Activated CD4-positive, alpha-beta T cell treated with anti-CD3 and anti-CD28 coated beads for 36 hours (primary cell): ENCODE data around the gene ZNF548. TPM values are rescaled to one million over a fixed set of nuclear protein-coding genes. Genes with fewer than 3 reads are reported as not detected.

Experiments
- ATAC-seq: fragments of 200-7000 bp; cut with Tn5 transposase; one replicate; pipeline ENCODE4 v1.10.0; 2021; ENCODE audit warnings: mild to moderate bottlenecking, moderate library complexity
- CTCF ChIA-PET: fragments of 350-600 bp; sonication (Branson Sonifier 250); formaldehyde crosslinking; loops from one replicate; lab custom pipeline; 2021; ENCODE audit warnings: antibody characterized with exemption; lab: Charles Lee
- POLR2A ChIA-PET: fragments of 350-600 bp; sonication (Branson Sonifier 250); formaldehyde crosslinking; loops from one replicate; lab custom pipeline; 2021; ENCODE audit warnings: antibody characterized with exemption, inconsistent platforms; lab: Charles Lee
- DNase-seq: peaks from one replicate; pipeline ENCODE4 v3.0.0-alpha.2; 2020
- H3K27ac Mint-ChIP-seq: one replicate; pipeline ENCODE4 v1.8.0; 2021; ENCODE audit warnings: mixed read lengths
- H3K27me3 Mint-ChIP-seq: one replicate; pipeline ENCODE4 v1.8.0; 2021; ENCODE audit warnings: mixed read lengths
- H3K36me3 Mint-ChIP-seq: one replicate; pipeline ENCODE4 v1.8.0; 2021; ENCODE audit warnings: low read depth, mixed read lengths
- H3K4me1 Mint-ChIP-seq: one replicate; pipeline ENCODE4 v1.8.0; 2021; ENCODE audit warnings: mixed read lengths
- H3K4me3 Mint-ChIP-seq: one replicate; pipeline ENCODE4 v1.8.0; 2021; ENCODE audit warnings: mild to moderate bottlenecking, moderate library complexity, mixed read lengths
- H3K9me3 Mint-ChIP-seq: one replicate; pipeline ENCODE4 v1.8.0; 2021; ENCODE audit warnings: low read depth, mixed read lengths
- intact Hi-C, 2 experiments: fragments of 100-400 bp; cut with DNase I in 1 of 2; cut with micrococcal nuclease in 1 of 2; formaldehyde crosslinking; loops; one replicate each; pipeline versions ENCODE4 v1.14.2 to v1.15.1; 2022 to 2024; cut with DNase I, micrococcal nuclease
- total RNA-seq, 2 experiments: library from RNA; stranded (reverse); gene quantifications; one replicate each; pipeline ENCODE4 v1.2.3, GENCODE V29; 2021

The ZNF548 gene
- 10 to 100 TPM; 15.1 to 20.3 TPM for total RNA-seq

DNA sequence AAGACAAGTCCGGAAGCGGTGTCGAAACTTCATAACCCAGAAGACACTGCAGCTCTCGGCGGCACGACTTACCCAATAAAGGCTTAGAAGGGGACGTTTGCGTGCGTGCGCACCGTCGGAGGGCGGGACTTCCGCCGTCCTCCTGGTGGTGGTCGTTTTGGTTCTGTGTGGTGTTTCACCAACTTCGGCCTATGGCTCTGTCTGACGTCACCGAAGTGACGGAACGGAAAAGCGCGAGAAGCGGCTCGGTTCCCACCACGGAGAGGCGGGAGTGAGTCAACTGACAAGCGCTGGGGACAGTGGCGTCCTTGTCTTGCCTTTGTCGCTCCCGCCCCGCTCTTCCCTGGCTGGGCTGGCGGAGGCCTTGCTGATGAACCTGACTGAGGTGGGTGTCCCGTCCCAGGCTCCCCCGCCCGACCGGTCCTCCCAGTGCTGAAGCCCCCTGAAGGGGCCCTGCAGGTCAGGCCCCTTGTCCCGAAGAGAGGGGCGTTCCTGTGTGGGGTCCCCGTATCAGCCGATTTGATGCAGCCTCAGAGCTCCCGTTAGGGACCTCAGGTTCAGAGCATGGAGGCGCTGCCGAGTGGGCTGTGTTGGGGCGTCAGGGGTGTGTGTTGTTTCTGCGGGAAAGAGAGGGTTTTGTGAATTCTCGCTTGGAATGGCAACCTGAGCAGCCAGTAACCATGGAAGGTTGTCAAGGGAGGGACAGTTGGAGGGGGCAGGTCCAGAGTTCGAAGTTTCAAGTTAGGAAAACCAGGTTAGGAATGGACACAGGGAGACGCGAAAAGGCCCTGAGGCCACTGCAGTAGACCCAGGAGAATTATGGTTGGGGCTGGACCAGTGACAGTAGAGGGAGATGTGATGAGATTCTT, at the start of gene ZNF548:
TSS of gene ZNF548 (plus strand) at position 125 of the 869 bp plus-strand sequence. CDS start at position 371, 246 bp downstream.
- intact Hi-C loops = loop anchor here (1.0 kb wide), 12 partner anchors 21 to 557 kb away; partner anchors contain the start of genes TRAPPC2B (in 2 of the 2), ZNF547 (in 2 of the 2), ZNF549 (in 2 of the 2) and ZNF749 (in 2 of the 2)
- CTCF ChIA-PET = no interaction called here

DNA sequence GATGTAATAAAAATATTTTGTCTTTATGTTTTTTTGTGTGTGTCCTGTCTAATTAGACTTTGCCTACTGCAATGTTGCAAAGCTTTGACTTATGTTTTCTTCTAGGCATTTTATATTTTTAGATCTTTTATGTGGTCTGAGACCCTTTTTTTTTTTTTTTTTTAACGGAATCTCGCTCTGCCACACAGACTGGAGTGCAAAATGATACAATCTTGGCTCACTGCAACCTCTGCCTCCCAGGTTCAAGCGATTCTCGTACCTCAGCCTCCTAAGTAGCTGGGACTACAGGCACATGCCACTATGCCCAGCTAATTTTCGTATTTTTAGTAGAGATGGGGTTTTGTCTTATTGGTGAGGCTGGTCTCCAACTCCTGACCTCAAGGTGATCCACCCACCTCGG, 47.1 kb upstream of the ZNF548 start:
- peaks cover 6% of the 10 kb centered on the region for H3K27me3 Mint-ChIP-seq
- peaks cover 13% of the 10 kb centered on the region for H3K36me3 Mint-ChIP-seq
- no peak for ATAC-seq
- H3K9me3 Mint-ChIP-seq = peaks cover 24% of the 10 kb centered on the region
- no peak overlapping the region for H3K27ac Mint-ChIP-seq
- ChIA-PET CTCF (interaction anchor here (0.6 to 0.7 kb wide), 2 partner anchors 21 to 211 kb away, joined by 3 read pairs; no protein-coding TSS in a partner anchor), POLR2A (no interaction called here)
- no peak for DNase-seq
- H3K4me3 Mint-ChIP-seq = no peak overlapping the region
- no peaks in the 10 kb centered on the region for H3K4me1 Mint-ChIP-seq
- intact Hi-C loops = no loop called here

More for the DNA sequence above, at the start of gene ZNF548:
- DNase-seq (peak; percentile 97), ATAC-seq (peak; percentile 99)
- peaks cover 22% of the 10 kb centered on the region for H3K9me3 Mint-ChIP-seq
- peak within 1 kb of the TSS; percentile 94 for H3K27ac Mint-ChIP-seq
- H3K4me3 Mint-ChIP-seq = peak within 1 kb of the TSS; percentile 90
- peaks cover 26% of the 10 kb centered on the region for H3K4me1 Mint-ChIP-seq
- peaks cover 56% of the 10 kb centered on the region for H3K36me3 Mint-ChIP-seq
- no peaks in the 10 kb centered on the region for H3K27me3 Mint-ChIP-seq
- POLR2A ChIA-PET = interaction anchor here (0.7 to 1.0 kb wide), 3 partner anchors 29 to 319 kb away, joined by 3 to 4 read pairs (median 3); partner anchors contain the start of genes ZNF154 and ZNF304

DNA sequence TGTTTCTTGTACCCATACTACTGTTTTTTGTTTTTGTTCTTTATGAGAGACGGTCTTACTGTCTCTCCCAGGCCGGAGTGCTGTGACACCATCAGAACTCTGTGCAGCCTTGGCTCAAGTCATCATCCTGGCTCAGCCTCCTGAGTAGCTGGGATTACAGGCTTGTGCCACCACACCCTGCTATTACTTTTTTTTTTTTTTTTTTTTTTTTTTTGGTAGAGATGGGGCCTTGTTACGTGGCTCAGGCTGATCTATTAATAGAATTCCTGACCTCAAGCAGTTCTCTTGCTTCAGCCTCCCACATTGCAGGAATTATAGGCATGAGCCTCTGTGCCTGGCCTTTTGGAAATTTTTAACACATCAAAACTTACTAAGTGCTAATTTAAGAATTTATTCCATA, 41.5 kb upstream of the ZNF548 start:
- no peak overlapping the region for H3K4me3 Mint-ChIP-seq
- peaks cover 26% of the 10 kb centered on the region for H3K36me3 Mint-ChIP-seq
- peaks cover 6% of the 10 kb centered on the region for H3K27me3 Mint-ChIP-seq
- DNase-seq (no peak), ATAC-seq (no peak)
- intact Hi-C loops = no loop called here
- H3K9me3 Mint-ChIP-seq = peaks cover 19% of the 10 kb centered on the region
- ChIA-PET POLR2A (no interaction called here), CTCF (interaction anchor here (0.7 to 1.0 kb wide), 3 partner anchors 9 to 20 kb away, joined by 3 to 5 read pairs (median 3); no protein-coding TSS in a partner anchor)
- H3K27ac Mint-ChIP-seq = no peak overlapping the region
- H3K4me1 Mint-ChIP-seq = peaks cover 23% of the 10 kb centered on the region

DNA sequence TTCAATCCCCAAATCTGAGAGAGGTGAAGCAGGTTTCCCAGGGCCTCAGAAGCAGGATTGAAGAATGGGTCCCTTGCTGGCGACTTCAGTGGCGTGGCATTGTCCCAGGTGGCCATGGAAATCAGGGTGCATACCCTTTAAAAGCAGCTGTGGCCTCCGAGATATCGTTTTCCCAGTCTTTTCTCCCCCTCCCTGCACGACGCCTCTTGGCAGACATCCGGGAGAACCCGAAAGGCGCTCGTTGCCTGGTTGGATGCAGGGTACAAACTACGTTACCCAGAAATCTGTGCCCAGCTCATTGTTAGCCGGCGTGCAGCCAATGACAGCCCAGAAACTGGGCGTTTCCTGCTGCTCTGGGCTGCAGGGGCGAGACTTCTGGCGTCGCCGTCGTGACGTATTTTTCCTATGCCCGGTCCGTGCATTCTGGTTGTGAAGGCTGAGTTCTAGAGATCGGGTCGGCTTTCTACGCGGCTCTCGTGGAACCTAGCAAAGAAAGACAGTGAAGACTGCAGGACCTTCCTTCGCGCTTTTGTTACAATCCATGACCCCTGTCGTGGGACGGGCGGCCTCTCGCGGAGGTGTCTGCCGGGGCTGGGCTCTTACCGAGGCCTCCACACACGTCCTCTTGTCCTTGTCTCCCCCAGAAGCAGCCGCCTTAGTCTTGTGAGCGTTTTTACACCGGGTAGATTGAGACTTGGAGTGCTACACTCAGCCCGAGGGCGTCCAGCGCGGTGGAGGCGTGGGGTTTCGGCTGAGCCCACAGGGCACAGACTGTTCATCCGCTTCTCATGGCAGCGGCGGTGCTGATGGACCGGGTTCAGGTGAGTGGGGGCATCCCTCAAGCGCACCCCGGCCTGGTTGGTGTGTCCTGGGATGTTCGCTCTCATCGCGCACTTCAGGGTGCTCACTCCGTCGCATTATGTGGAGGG, 38.5 kb upstream of the ZNF548 start, which contains the start of gene ZNF304:
TSS of gene ZNF304 (plus strand) at position 395 of the 929 bp plus-strand sequence. CDS start at position 789, 394 bp downstream.
- ChIA-PET POLR2A (interaction anchor here (0.6 to 0.8 kb wide), 2 partner anchors 38 to 89 kb away, joined by 3 to 4 read pairs; partner anchors contain the start of gene ZNF548), CTCF (interaction anchor here (0.7 kb wide), 1 partner anchor 53 kb away, joined by 3 read pairs; no protein-coding TSS in a partner anchor)
- Mint-ChIP-seq H3K27ac (peak within 1 kb of the TSS; percentile 90), H3K36me3 (peaks cover 56% of the 10 kb centered on the region), H3K27me3 (peaks cover 4% of the 10 kb centered on the region), H3K4me3 (peak within 1 kb of the TSS; percentile 96), H3K9me3 (peaks cover 36% of the 10 kb centered on the region), H3K4me1 (peaks cover 25% of the 10 kb centered on the region)
- DNase-seq (peak; percentile 94), ATAC-seq (peak; percentile 100)
- intact Hi-C loops = loop anchor here (1.0 to 5.0 kb wide), 9 partner anchors 12 to 565 kb away; partner anchors contain the start of genes TRAPPC2B (in 2 of the 2), ZNF547 (in 2 of the 2), ZNF805 (in 2 of the 2) and ZNF417 (in 1 of the 2)

DNA sequence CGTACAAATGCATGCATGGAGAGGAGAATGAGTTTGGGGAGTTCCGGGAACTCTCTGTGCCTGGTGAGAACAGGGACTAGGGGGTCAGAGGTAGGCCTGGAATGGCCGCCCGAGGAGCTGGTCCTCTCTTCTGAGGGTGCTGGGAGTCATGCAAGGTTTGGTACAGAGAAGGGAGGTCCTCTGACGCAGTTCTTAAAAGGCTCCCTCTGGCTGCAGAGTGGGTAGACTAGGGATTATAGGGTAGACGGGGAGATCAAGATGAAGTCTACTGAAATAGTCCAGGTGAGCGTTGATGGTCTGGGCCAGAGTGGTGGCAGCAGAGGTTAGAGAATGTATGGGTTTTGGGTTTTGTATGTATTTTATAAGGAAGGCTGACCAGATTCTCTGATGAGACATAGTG, 37.8 kb upstream of the ZNF548 start:
- DNase-seq = no peak
- intact Hi-C loops = loop anchor here (1.0 to 5.0 kb wide), 9 partner anchors 11 to 564 kb away; partner anchors contain the start of genes TRAPPC2B (in 2 of the 2), ZNF547 (in 2 of the 2), ZNF805 (in 2 of the 2) and ZNF417 (in 1 of the 2)
- Mint-ChIP-seq H3K36me3 (peaks cover 63% of the 10 kb centered on the region), H3K4me1 (peaks cover 25% of the 10 kb centered on the region), H3K9me3 (peaks cover 42% of the 10 kb centered on the region), H3K27me3 (peaks cover 2% of the 10 kb centered on the region), H3K4me3 (peak overlapping the region; percentile 96), H3K27ac (peak overlapping the region; percentile 90)
- ATAC-seq = no peak
- CTCF ChIA-PET = no interaction called here
- POLR2A ChIA-PET = no interaction called here

DNA sequence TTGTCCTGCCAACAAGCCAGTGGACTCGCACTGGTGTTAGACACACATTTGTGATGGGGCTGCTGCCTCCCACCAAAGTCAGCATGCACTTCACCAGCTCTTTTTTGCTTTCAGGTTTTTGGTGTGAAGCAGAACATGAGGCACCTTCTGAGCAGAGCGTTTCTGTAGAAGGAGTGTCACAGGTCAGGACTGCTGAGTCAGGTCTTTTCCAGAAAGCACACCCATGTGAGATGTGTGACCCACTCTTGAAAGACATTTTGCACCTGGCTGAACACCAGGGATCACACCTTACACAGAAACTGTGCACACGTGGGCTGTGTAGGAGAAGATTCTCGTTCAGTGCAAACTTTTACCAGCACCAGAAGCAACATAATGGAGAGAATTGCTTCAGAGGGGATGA, 33.7 kb upstream of the ZNF548 start:
- Mint-ChIP-seq H3K27me3 (no peaks in the 10 kb centered on the region), H3K4me1 (peaks cover 20% of the 10 kb centered on the region), H3K36me3 (peaks cover 88% of the 10 kb centered on the region), H3K9me3 (peaks cover 51% of the 10 kb centered on the region), H3K27ac (no peak overlapping the region), H3K4me3 (no peak overlapping the region)
- DNase-seq (no peak), ATAC-seq (no peak)
- POLR2A ChIA-PET = no interaction called here
- intact Hi-C loops = no loop called here
- CTCF ChIA-PET = no interaction called here

DNA sequence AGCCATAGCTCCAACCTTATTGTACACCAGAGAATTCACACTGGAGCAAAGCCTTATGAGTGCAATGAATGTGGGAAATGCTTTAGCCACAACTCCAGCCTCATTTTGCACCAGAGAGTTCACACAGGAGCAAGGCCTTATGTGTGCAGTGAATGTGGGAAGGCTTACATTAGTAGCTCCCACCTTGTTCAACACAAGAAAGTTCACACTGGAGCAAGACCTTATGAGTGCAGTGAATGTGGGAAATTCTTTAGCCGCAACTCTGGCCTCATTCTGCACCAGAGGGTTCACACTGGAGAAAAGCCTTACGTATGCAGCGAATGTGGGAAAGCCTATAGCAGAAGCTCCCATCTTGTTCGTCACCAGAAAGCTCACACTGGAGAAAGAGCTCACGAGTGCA, 32.2 kb upstream of the ZNF548 start:
- H3K4me3 Mint-ChIP-seq = no peak overlapping the region
- H3K27ac Mint-ChIP-seq = no peak overlapping the region
- H3K27me3 Mint-ChIP-seq = no peaks in the 10 kb centered on the region
- CTCF ChIA-PET = interaction anchor here (0.9 kb wide), 1 partner anchor 9 kb away, joined by 3 read pairs; no protein-coding TSS in a partner anchor
- POLR2A ChIA-PET = no interaction called here
- ATAC-seq = no peak
- intact Hi-C loops = no loop called here
- H3K36me3 Mint-ChIP-seq = peaks cover 76% of the 10 kb centered on the region
- peaks cover 52% of the 10 kb centered on the region for H3K9me3 Mint-ChIP-seq
- H3K4me1 Mint-ChIP-seq = peaks cover 10% of the 10 kb centered on the region
- no peak for DNase-seq

DNA sequence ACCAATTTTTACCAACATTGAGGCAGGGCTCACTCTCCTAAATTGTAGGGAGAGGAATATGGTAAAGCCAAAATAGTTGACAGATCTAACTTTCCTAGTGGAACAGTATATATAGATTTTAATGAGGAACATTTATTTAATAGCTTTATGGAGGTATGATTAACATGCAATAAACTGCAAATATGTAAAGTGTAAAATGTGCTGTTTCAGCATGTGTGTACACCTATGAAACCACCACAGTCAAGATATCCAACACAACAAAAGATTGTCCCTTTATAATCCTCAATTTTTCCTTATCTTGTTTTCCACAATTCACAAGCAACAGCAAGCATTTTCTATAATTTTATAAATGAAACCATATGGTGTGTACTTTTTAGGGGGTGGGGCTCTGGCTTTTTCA, 30.4 kb upstream of the ZNF548 start:
- H3K9me3 Mint-ChIP-seq = peaks cover 42% of the 10 kb centered on the region
- ATAC-seq (no peak), DNase-seq (no peak)
- peaks cover 70% of the 10 kb centered on the region for H3K36me3 Mint-ChIP-seq
- POLR2A ChIA-PET = no interaction called here
- no peak overlapping the region for H3K27ac Mint-ChIP-seq
- no peak overlapping the region for H3K4me3 Mint-ChIP-seq
- CTCF ChIA-PET = no interaction called here
- peaks cover 13% of the 10 kb centered on the region for H3K4me1 Mint-ChIP-seq
- intact Hi-C loops = no loop called here
- H3K27me3 Mint-ChIP-seq = no peaks in the 10 kb centered on the region

DNA sequence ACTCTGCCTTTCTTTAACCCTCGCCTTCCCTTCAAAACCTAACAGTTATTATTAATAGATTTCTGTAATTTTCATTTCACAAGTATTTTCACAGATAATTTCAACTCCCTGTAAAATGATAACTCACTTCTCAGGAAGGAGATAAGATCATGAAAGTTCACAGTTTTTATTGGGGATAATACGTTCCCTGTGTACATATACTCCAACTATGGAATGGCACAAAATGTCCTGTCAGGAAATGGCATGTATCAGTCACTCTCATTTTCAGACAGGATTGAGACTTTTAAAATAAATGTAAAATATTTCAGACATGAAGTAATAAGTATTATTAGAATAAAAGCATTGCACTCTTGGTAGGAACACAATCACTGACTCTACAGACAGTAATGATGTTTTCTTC, 27.2 kb upstream of the ZNF548 start:
- Mint-ChIP-seq H3K36me3 (peaks cover 49% of the 10 kb centered on the region), H3K4me3 (peak overlapping the region; percentile 86), H3K27ac (peak overlapping the region; percentile 94), H3K27me3 (no peaks in the 10 kb centered on the region), H3K9me3 (peaks cover 22% of the 10 kb centered on the region), H3K4me1 (peaks cover 13% of the 10 kb centered on the region)
- DNase-seq (no peak), ATAC-seq (no peak)
- intact Hi-C loops = no loop called here
- POLR2A ChIA-PET = no interaction called here
- CTCF ChIA-PET = no interaction called here

DNA sequence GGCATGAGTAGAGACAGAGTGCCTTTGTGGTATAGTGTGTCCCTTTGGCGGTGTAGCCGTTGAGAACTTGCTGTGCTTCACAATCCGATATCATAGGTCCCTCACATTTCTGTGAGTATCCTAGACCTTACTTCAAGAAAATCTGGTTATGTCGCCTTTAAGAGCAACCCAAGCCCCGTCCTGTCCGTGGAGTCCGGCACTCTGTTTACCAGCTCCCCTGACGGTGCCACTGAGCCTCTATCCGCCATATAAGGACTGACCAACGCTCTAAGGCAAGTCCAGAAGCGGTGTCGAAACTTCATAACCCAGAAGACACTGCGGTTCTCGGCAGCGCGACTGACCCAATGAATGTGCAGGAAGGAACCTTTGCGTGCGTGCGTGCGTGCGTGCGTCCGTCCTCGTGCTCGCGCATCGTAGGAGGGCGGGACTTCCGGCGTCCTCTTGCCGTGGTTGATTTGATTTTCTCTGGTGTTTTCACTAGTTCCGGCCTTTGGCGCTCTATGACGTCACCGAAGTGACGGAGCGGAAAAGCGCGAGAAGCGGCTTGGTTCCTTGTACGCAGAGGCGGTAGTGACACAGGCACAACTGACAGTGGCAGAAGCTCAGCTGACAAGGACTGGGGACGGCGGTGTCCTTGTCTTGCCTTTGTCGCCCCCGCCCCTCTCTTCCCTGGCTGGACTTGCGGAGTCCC, 26.5 kb upstream of the ZNF548 start, which contains the start of the genes TRAPPC2B and ZNF547:
TSS of gene TRAPPC2B (plus strand) at position 555 of the 691 bp plus-strand sequence. CDS start 1,283 bp downstream, outside the sequence.
TSS of gene ZNF547 (plus strand) at position 555 of the 691 bp plus-strand sequence. CDS start 5,005 bp downstream, outside the sequence.
- Mint-ChIP-seq H3K36me3 (peaks cover 43% of the 10 kb centered on the region), H3K27me3 (no peaks in the 10 kb centered on the region), H3K9me3 (peaks cover 18% of the 10 kb centered on the region), H3K4me3 (peak within 1 kb of the TSS; percentile 86), H3K27ac (peak within 1 kb of the TSS; percentile 94), H3K4me1 (peaks cover 13% of the 10 kb centered on the region)
- ChIA-PET CTCF (interaction anchor here (1.1 kb wide), 1 partner anchor 43 kb away, joined by 3 read pairs; no protein-coding TSS in a partner anchor), POLR2A (no interaction called here)
- ATAC-seq = peak; percentile 98
- intact Hi-C loops = loop anchor here (1.0 kb wide), 16 partner anchors 12 to 1049 kb away; partner anchors contain the start of genes ZNF304 (in 2 of the 2), ZNF460 (in 2 of the 2), ZNF543 (in 2 of the 2) and ZNF548 (in 2 of the 2)
- peak; percentile 99 for DNase-seq
